Mesothelial cell of epicardium (in vitro differentiated cells): ENCODE data around the gene EPB41L3. TPM values are rescaled to one million over a fixed set of nuclear protein-coding genes. Genes with fewer than 3 reads are reported as not detected.

Experiments
- DNase-seq, 2 experiments: peaks; one replicate each; pipeline ENCODE4 v3.0.0; 2021; ENCODE audit warnings: low spot score in 2 of 2; ENCODE audit not compliant: unreplicated experiment in 2 of 2
- H3K27ac Mint-ChIP-seq: 2 replicates; pipeline ENCODE4 v1.8.0; 2021; ENCODE audit warnings: mixed read lengths
- H3K27me3 Mint-ChIP-seq: 2 replicates; pipeline ENCODE4 v1.8.0; 2021; ENCODE audit warnings: low read depth, mixed read lengths
- H3K36me3 Mint-ChIP-seq: 2 replicates; pipeline ENCODE4 v1.8.0; 2021; ENCODE audit warnings: mixed read lengths
- H3K4me1 Mint-ChIP-seq: 2 replicates; pipeline ENCODE4 v1.8.0; 2021; ENCODE audit warnings: mixed read lengths
- H3K4me3 Mint-ChIP-seq: 2 replicates; pipeline ENCODE4 v1.8.0; 2021; ENCODE audit warnings: mild to moderate bottlenecking, moderate library complexity, mixed read lengths
- H3K9me3 Mint-ChIP-seq: 2 replicates; pipeline ENCODE4 v1.8.0; 2021; ENCODE audit warnings: mixed read lengths
- CTCF ChIP-seq: fragments of 200-600 bp; sonication (generic); IDR thresholded peaks from one replicate; pipeline ENCODE4 v1.5.0; 2021; ENCODE audit warnings: antibody characterized with exemption; ENCODE audit not compliant: unreplicated experiment
- total RNA-seq: library from RNA; stranded (reverse); gene quantifications from 3 replicates; pipeline ENCODE4 v1.2.1, GENCODE V29; 2021

Gene EPB41L3
- 59.9 to 61.9 TPM (median 60.6 TPM) in 3 replicates for total RNA-seq

DNA sequence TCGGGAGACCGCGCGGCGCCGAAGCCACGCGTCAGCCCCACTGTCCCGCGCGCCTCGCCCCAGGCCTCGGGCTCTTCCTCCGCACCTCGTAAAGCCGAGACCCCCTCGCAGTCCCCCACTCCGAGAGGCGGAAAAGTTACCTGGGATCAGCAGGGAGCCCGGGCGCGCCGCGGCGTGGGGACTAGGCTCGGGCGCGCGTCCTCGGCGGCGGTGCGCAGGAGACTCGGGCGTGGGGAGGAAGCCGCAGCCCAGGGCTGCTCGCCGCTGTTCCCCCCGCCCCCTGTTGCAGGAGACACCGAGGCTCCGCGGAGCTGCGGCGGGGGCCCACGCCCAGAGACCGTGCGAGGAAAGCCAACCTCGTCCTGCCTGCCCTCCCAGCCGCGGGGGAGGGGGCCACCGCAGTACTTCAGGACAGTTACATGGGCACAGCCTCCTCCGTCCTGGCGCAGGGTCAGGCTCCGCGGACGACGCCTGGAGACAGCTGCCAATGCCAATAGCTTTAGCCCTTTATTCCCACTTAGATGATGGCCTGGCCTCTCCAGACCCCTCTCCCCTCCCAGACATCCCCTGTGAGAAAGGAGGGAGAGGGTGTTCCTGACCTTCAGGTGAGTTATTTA lies at the start of gene EPB41L3:
Gene EPB41L3 (minus strand): TSS at position 225 of the 617 bp plus-strand sequence. CDS start 54,814 bp downstream, outside the sequence.
- Mint-ChIP-seq H3K36me3 (no peaks in the 10 kb centered on the region), H3K27ac (peak within 1 kb of the TSS; percentile 71), H3K4me3 (peak within 1 kb of the TSS; percentile 80), H3K4me1 (peaks cover 35% of the 10 kb centered on the region), H3K27me3 (no peaks in the 10 kb centered on the region), H3K9me3 (no peaks in the 10 kb centered on the region)
- DNase-seq, result peak; percentile 33 to 54
- no peak for TF ChIP-seq CTCF

- Mint-ChIP-seq H3K9me3 (peaks cover 12% of the 10 kb centered on the region), H3K4me1 (peaks cover 18% of the 10 kb centered on the region), H3K27me3 (no peaks in the 10 kb centered on the region), H3K4me3 (no peak overlapping the region), H3K36me3 (peaks cover 11% of the 10 kb centered on the region), H3K27ac (no peak overlapping the region)
- no peak for DNase-seq
- TF ChIP-seq CTCF, result no peak
These were observed 44.7 kb upstream of the EPB41L3 start for GRCh38 chr18:5588529-5588928.

GRCh38 chr18:5585653-5586052 lies 41.9 kb upstream of the EPB41L3 start:
- Mint-ChIP-seq H3K27ac (no peak overlapping the region), H3K4me3 (no peak overlapping the region), H3K9me3 (no peaks in the 10 kb centered on the region), H3K4me1 (peaks cover 35% of the 10 kb centered on the region), H3K27me3 (no peaks in the 10 kb centered on the region), H3K36me3 (peaks cover 1% of the 10 kb centered on the region)
- DNase-seq, result no peak
- TF ChIP-seq CTCF, result no peak

GRCh38 chr18:5584746-5585417 lies 41.1 kb upstream of the EPB41L3 start:
- peaks cover 35% of the 10 kb centered on the region for H3K4me1 Mint-ChIP-seq
- no peaks in the 10 kb centered on the region for H3K9me3 Mint-ChIP-seq
- H3K4me3 Mint-ChIP-seq, result no peak overlapping the region
- peak overlapping the region; percentile 73 for H3K27ac Mint-ChIP-seq
- TF ChIP-seq CTCF, result no peak
- H3K36me3 Mint-ChIP-seq, result no peaks in the 10 kb centered on the region
- no peak for DNase-seq
- no peaks in the 10 kb centered on the region for H3K27me3 Mint-ChIP-seq

DNA sequence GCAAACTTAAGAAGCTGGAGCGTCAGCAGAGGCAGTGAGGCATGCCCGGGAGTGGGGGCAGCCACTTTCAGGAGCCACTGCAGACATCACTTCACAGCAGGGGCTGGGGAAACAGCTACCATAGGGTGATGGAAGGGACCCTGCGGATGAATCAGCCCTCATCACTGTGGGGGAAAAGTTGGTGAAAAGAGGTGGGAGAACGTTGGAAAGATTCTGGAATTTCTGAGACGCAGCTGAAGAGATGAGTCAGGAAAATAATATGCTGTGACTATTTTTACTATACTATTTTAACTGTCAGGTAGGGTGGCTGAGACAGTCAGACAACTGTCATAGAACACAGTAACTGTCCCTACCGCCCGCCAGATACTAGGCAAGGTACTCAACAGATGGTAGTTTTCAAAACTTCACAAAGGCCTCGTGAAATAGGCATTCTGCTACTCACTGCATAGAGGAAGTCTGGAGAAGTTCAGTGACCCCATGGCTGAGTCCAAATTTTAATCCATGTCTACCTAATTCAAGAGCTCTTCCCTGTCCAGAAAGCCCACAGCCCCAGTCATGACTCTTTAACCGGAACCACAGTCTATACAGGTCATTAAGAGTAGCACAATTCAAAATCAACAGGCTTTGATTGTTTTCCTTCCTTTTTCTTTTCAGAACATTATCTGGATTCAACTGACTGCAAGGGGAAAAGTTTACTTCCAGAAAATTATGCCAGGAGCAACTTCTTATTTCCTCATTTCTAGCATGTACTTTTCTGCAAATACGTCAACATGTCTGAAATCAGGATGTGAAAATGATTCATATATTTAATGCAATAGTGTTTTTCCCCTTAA lies 39.3 kb upstream of the EPB41L3 start:
- H3K4me1 Mint-ChIP-seq, result peaks cover 35% of the 10 kb centered on the region
- H3K27ac Mint-ChIP-seq, result peak overlapping the region; percentile 87
- no peak for TF ChIP-seq CTCF
- no peaks in the 10 kb centered on the region for H3K36me3 Mint-ChIP-seq
- no peak for DNase-seq
- no peak overlapping the region for H3K4me3 Mint-ChIP-seq
- no peaks in the 10 kb centered on the region for H3K27me3 Mint-ChIP-seq
- H3K9me3 Mint-ChIP-seq, result no peaks in the 10 kb centered on the region
